Transverse colon (tissue), 4 donors: ENCODE data around the gene NUP88. TPM values are rescaled to one million over a fixed set of nuclear protein-coding genes. Genes with fewer than 3 reads are reported as not detected.

Experiments
- DNase-seq: peaks from one replicate; pipeline ENCODE4 v3.0.0-alpha.2; 2019
- H3K27ac ChIP-seq, 4 donors: fragments of 200-600 bp; sonication (generic); 2 replicates each; pipeline ENCODE4 v1.5.1; 2016 to 2018; ENCODE audit warnings: inconsistent platforms in 4 of 4
- H3K27me3 ChIP-seq: fragments of 200-600 bp; sonication (generic); 2 replicates; pipeline ENCODE4 v1.5.1; 2017; ENCODE audit warnings: inconsistent platforms
- H3K36me3 ChIP-seq, 4 donors: fragments of 200-600 bp; sonication (generic); 2 replicates each; pipeline ENCODE4 v1.5.1; 2017 to 2019; ENCODE audit warnings: inconsistent platforms in 4 of 4
- H3K4me1 ChIP-seq, 4 donors: fragments of 200-600 bp; sonication (generic); 2 replicates each; pipeline ENCODE4 v1.5.1; 2017 to 2020; ENCODE audit warnings: inconsistent platforms in 4 of 4
- H3K4me3 ChIP-seq, 4 donors: fragments of 200-600 bp; sonication (generic); 1 replicate in 1 of 4; 2 replicates in 3 of 4; pipeline versions ENCODE4 v1.5.1 to v1.6.1; 2017 to 2019; ENCODE audit warnings: inconsistent platforms in 4 of 4
- H3K9me3 ChIP-seq, 2 donors: fragments of 200-600 bp; sonication (generic); 2 replicates each; pipeline ENCODE4 v1.5.1; 2017 to 2019; ENCODE audit warnings: inconsistent platforms in 2 of 2
- CTCF ChIP-seq, 5 experiments: fragments of 200-600 bp in 3 of 5; fragments of 450-650 bp in 2 of 5; sonication (generic) in 3 of 5; IDR thresholded peaks; 1 replicate in 2 of 5; 2 replicates in 3 of 5; pipeline ENCODE4 v1.5.1; 2016 to 2017; ENCODE audit warnings: antibody characterized with exemption in 5 of 5, inconsistent platforms in 3 of 5, mild to moderate bottlenecking in 2 of 5, moderate library complexity in 1 of 5
- EP300 ChIP-seq: sonication (generic); formaldehyde crosslinking; IDR thresholded peaks from one replicate; pipeline ENCODE4 v1.6.1; 2017; ENCODE audit warnings: antibody characterized with exemption, low read depth
- POLR2A ChIP-seq: fragments of 450-650 bp; IDR thresholded peaks from one replicate; pipeline ENCODE4 v1.6.1; 2016; ENCODE audit warnings: antibody characterized with exemption, mild to moderate bottlenecking, moderate library complexity
- POLR2AphosphoS5 ChIP-seq, 3 donors: sonication (generic); formaldehyde crosslinking; IDR thresholded peaks; one replicate each; pipeline ENCODE4 v1.6.1; 2016; ENCODE audit warnings: antibody characterized with exemption in 3 of 3
- WGBS, 2 donors: methylation state at CpG; one replicate each; pipeline ENCODE4 v1.1.5; 2018; ENCODE audit warnings: low coverage in 1 of 2; 5-methylcytosine and 5-hydroxymethylcytosine counted together
- in situ Hi-C, 4 donors: fragments of 200-750 bp; cut with MboI; loops; one replicate each; pipeline versions ENCODE4 v1.15.0 to v1.15.1; 2017; ENCODE audit warnings: low sequenced_read_pairs in 3 of 4, low pct_ligation_motif_present in 1 of 4, low pct_unique_long_range_greater_than_20kb in 1 of 4
- intact Hi-C: fragments of 100-400 bp; cut with DNase I; formaldehyde crosslinking; loops from one replicate; pipeline ENCODE4 v1.15.1; 2023; ENCODE audit warnings: low total_unique reads
- total RNA-seq, 4 donors: library from RNA; depleted of rRNA; stranded (reverse); fragments of >200 nt; gene quantifications; one replicate each; pipeline ENCODE4 v1.1.0, GENCODE V29; 2016

The NUP88 gene
- total RNA-seq, 4 donors from 2014 or later, result 65.3 to 120 (median 96.9) TPM

- TF ChIP-seq POLR2A, result no peak
- no peak for TF ChIP-seq POLR2AphosphoS5 (IDR thresholded peaks at IDR 0.05)
- TF ChIP-seq EP300, result no peak
- intact Hi-C loops (no loop called here), in situ Hi-C loops (no loop called here)
- DNase-seq, result no peak
- H3K27ac ChIP-seq, result no peak overlapping the region
- H3K9me3 ChIP-seq, result no peaks in the 10 kb centered on the region
- no peaks in the 10 kb centered on the region for H3K4me1 ChIP-seq
- WGBS, 2 donors, result 89 to 90% methylated on average over 4 of the region's 4 CpGs
- no peaks in the 10 kb centered on the region for H3K27me3 ChIP-seq
- H3K4me3 ChIP-seq, result no peak overlapping the region
- peaks cover 0 to 46% (median 21%) of the 10 kb centered on the region in 4 donors for H3K36me3 ChIP-seq
These were observed 66.7 kb downstream of the NUP88 start for GRCh38 chr17:5352681-5353289.

- H3K4me1 ChIP-seq, result no peaks in the 10 kb centered on the region
- no peaks in the 10 kb centered on the region for H3K9me3 ChIP-seq
- no peak overlapping the region for H3K27ac ChIP-seq
- intact Hi-C loops (no loop called here), in situ Hi-C loops (no loop called here)
- peaks cover 0 to 25% (median 11%) of the 10 kb centered on the region in 4 donors for H3K36me3 ChIP-seq
- TF ChIP-seq EP300 (no peak), CTCF (IDR thresholded peaks at IDR 0.05) (no peak), POLR2A (no peak), POLR2AphosphoS5 (IDR thresholded peaks at IDR 0.05) (no peak)
- H3K27me3 ChIP-seq, result no peaks in the 10 kb centered on the region
- WGBS, 2 donors, result 92 to 94% methylated on average over 9 of the region's 9 CpGs
- no peak overlapping the region for H3K4me3 ChIP-seq
- no peak for DNase-seq
These were observed 74.5 kb downstream of the NUP88 start for GRCh38 chr17:5344914-5345313.

Other genes with a start within 250 kb of the NUP88 start
- gene ZNF594, start 227.8 kb downstream of the NUP88 start, total RNA-seq, result 10 to 100 TPM in 1 of 4 donors, 1 to 10 TPM in 3; 1.5 to 17.0 (median 4.5) TPM
- 1 to 10 TPM in 2 of 4 donors, under 1 TPM in 1, not detected in 1; 0.82 to 9.1 (median 2.6) TPM for gene SCIMP, start 184.8 kb downstream of the NUP88 start, total RNA-seq
- gene RABEP1, start 137.4 kb downstream of the NUP88 start, total RNA-seq, result 10 to 100 TPM; 23.6 to 43.8 (median 36.0) TPM
- gene RPAIN, start 520 bp upstream of the NUP88 start, total RNA-seq, result 100 to 1,000 TPM in 1 of 4 donors, 10 to 100 TPM in 2, 1 to 10 TPM in 1; 9.4 to 566 (median 41.9) TPM
- gene C1QBP, start 19.5 kb upstream of the NUP88 start, total RNA-seq, result 100 to 1,000 TPM in 1 of 4 donors, 10 to 100 TPM in 3; 31.0 to 183 (median 85.8) TPM
- 10 to 100 TPM in 2 of 4 donors, 1 to 10 TPM in 2; 3.0 to 11.1 (median 9.4) TPM for gene DHX33, start 49.3 kb upstream of the NUP88 start, total RNA-seq
- 10 to 100 TPM in 2 of 4 donors, 1 to 10 TPM in 2; 4.6 to 37.5 (median 21.7) TPM for gene DERL2, start 66.5 kb upstream of the NUP88 start, total RNA-seq
- 10 to 100 TPM in 3 of 4 donors, 1 to 10 TPM in 1; 5.6 to 19.1 (median 12.9) TPM for gene MIS12, start 66.9 kb upstream of the NUP88 start, total RNA-seq
- 10 to 100 TPM in 3 of 4 donors, 1 to 10 TPM in 1; 7.6 to 21.8 (median 13.7) TPM for gene NLRP1, start 164.8 kb upstream of the NUP88 start, total RNA-seq